GOT3 (cell line): Measurements from ENCODE around the gene SEMA6C.
"Not testable (repeated sequence)": the region's sequence is repeated elsewhere in the genome, so short reads cannot be mapped to it uniquely, and the experiment has no call there.

Experiments
- DNase-seq: peaks from one replicate; lab custom pipeline; 2025; ENCODE audit warnings: mixed read lengths; lab: John Stamatoyannopoulos, UW

SEMA6C gene

GRCh38 chr1:151146412-151147131 lies at the start of gene SEMA6C:
Gene SEMA6C (minus strand): TSS chr1:151146631. CDS start chr1:151142621, 4,010 bp downstream.
- DNase-seq = peak; percentile 73

GRCh38 chr1:151194894-151195594 lies 48.6 kb upstream of the SEMA6C start:
- DNase-seq = not testable (repeated sequence)

- DNase-seq = no peak
Observed at GRCh38 chr1:151193856-151194255, 47.4 kb upstream of the SEMA6C start.

- DNase-seq = no peak
Observed at GRCh38 chr1:151193304-151193703, 46.9 kb upstream of the SEMA6C start.

- DNase-seq = no peak
Observed at GRCh38 chr1:151192047-151192446, 45.6 kb upstream of the SEMA6C start.

GRCh38 chr1:151189637-151190445 lies 43.4 kb upstream of the SEMA6C start, which contains the start of gene VPS72:
Gene VPS72 (minus strand): TSS chr1:151190197. CDS start chr1:151190121, 76 bp downstream.
- peak; percentile 32 for DNase-seq

- not testable (repeated sequence) for DNase-seq
Observed at GRCh38 chr1:151188667-151189066, 42.2 kb upstream of the SEMA6C start.

GRCh38 chr1:151187205-151187604 lies 40.8 kb upstream of the SEMA6C start:
- DNase-seq = no peak

- DNase-seq = no peak
Observed at GRCh38 chr1:151184211-151184610, 37.8 kb upstream of the SEMA6C start.

- no peak for DNase-seq
Observed at GRCh38 chr1:151176514-151177045, 30.1 kb upstream of the SEMA6C start.

GRCh38 chr1:151175863-151176262 lies 29.4 kb upstream of the SEMA6C start, which contains the start of gene TMOD4:
Gene TMOD4 (minus strand): TSS chr1:151175981. CDS start chr1:151174875, 1,106 bp downstream.
- DNase-seq = no peak

GRCh38 chr1:151175041-151175741 lies 28.8 kb upstream of the SEMA6C start:
- no peak for DNase-seq

GRCh38 chr1:151171190-151171589 lies 24.8 kb upstream of the SEMA6C start:
- DNase-seq = no peak

GRCh38 chr1:151167116-151167515 lies 20.7 kb upstream of the SEMA6C start:
- DNase-seq = no peak

GRCh38 chr1:151166505-151166956 lies 20.1 kb upstream of the SEMA6C start:
- DNase-seq = no peak

GRCh38 chr1:151165738-151166504 lies 19.5 kb upstream of the SEMA6C start, which contains the start of the genes LYSMD1 and SCNM1:
Gene LYSMD1 (minus strand): TSS chr1:151165902. CDS start chr1:151165258, 644 bp downstream.
Gene SCNM1 (plus strand): TSS chr1:151166144. CDS start chr1:151166153, 9 bp downstream.
- peak; percentile 85 for DNase-seq

GRCh38 chr1:151165281-151165737 lies 18.9 kb upstream of the SEMA6C start:
- DNase-seq = no peak

- no peak for DNase-seq
Observed at GRCh38 chr1:151164732-151165280, 18.4 kb upstream of the SEMA6C start.

GRCh38 chr1:151159373-151159772 lies 12.9 kb upstream of the SEMA6C start:
- DNase-seq = no peak

- no peak for DNase-seq
Observed at GRCh38 chr1:151158751-151159251, 12.4 kb upstream of the SEMA6C start.
